Activated naive CD4-positive, alpha-beta T cell treated with anti-CD3 and anti-CD28 coated beads, Interleukin-2, amount 50 U/mL, for 24 hours (primary cell): ENCODE results near the gene SLC9A3.
A peak's percentile ranks its signal among the peaks of the same experiment; 100 is the strongest.

Experiments
- H3K27ac Mint-ChIP-seq: one replicate; pipeline ENCODE4 v1.8.0; 2021; ENCODE audit warnings: mild to moderate bottlenecking, mixed read lengths
- H3K27me3 Mint-ChIP-seq: one replicate; pipeline ENCODE4 v1.8.0; 2021; ENCODE audit warnings: mixed read lengths
- H3K36me3 Mint-ChIP-seq: one replicate; pipeline ENCODE4 v1.8.0; 2021; ENCODE audit warnings: mixed read lengths
- H3K4me1 Mint-ChIP-seq: one replicate; pipeline ENCODE4 v1.8.0; 2021; ENCODE audit warnings: mixed read lengths
- H3K4me3 Mint-ChIP-seq: one replicate; pipeline ENCODE4 v1.8.0; 2021; ENCODE audit warnings: mild to moderate bottlenecking, mixed read lengths
- H3K9me3 Mint-ChIP-seq: one replicate; pipeline ENCODE4 v1.8.0; 2021; ENCODE audit warnings: mixed read lengths

The SLC9A3 gene

GRCh38 chr5:464446-464842, 59.8 kb downstream of the SLC9A3 start:
- peak overlapping the region; percentile 79 for H3K4me3 Mint-ChIP-seq
- no peaks in the 10 kb centered on the region for H3K27me3 Mint-ChIP-seq
- peaks cover 46% of the 10 kb centered on the region for H3K4me1 Mint-ChIP-seq
- peak overlapping the region; percentile 91 for H3K27ac Mint-ChIP-seq
- peaks cover 24% of the 10 kb centered on the region for H3K36me3 Mint-ChIP-seq
- no peaks in the 10 kb centered on the region for H3K9me3 Mint-ChIP-seq

GRCh38 chr5:463952-464351, 60.3 kb downstream of the SLC9A3 start:
- Mint-ChIP-seq H3K36me3 (peaks cover 28% of the 10 kb centered on the region), H3K4me1 (peaks cover 51% of the 10 kb centered on the region), H3K4me3 (peak overlapping the region; percentile 79), H3K27me3 (no peaks in the 10 kb centered on the region), H3K9me3 (no peaks in the 10 kb centered on the region), H3K27ac (peak overlapping the region; percentile 91)

GRCh38 chr5:463301-463700, 60.9 kb downstream of the SLC9A3 start:
- no peaks in the 10 kb centered on the region for H3K9me3 Mint-ChIP-seq
- H3K4me3 Mint-ChIP-seq, result peak overlapping the region; percentile 44
- H3K36me3 Mint-ChIP-seq, result peaks cover 34% of the 10 kb centered on the region
- no peaks in the 10 kb centered on the region for H3K27me3 Mint-ChIP-seq
- H3K27ac Mint-ChIP-seq, result peak overlapping the region; percentile 46
- H3K4me1 Mint-ChIP-seq, result peaks cover 57% of the 10 kb centered on the region

GRCh38 chr5:462051-462481, 62.2 kb downstream of the SLC9A3 start:
- no peaks in the 10 kb centered on the region for H3K27me3 Mint-ChIP-seq
- H3K9me3 Mint-ChIP-seq, result no peaks in the 10 kb centered on the region
- H3K36me3 Mint-ChIP-seq, result peaks cover 37% of the 10 kb centered on the region
- H3K27ac Mint-ChIP-seq, result peak overlapping the region; percentile 88
- H3K4me3 Mint-ChIP-seq, result no peak overlapping the region
- peaks cover 61% of the 10 kb centered on the region for H3K4me1 Mint-ChIP-seq

- Mint-ChIP-seq H3K9me3 (no peaks in the 10 kb centered on the region), H3K27ac (peak overlapping the region; percentile 99), H3K36me3 (peaks cover 35% of the 10 kb centered on the region), H3K4me3 (peak overlapping the region; percentile 77), H3K4me1 (peaks cover 59% of the 10 kb centered on the region), H3K27me3 (no peaks in the 10 kb centered on the region)
Measured at GRCh38 chr5:460273-460625, 64.0 kb downstream of the SLC9A3 start.

GRCh38 chr5:459562-460272, 64.5 kb downstream of the SLC9A3 start:
- H3K27ac Mint-ChIP-seq, result peak overlapping the region; percentile 99
- H3K4me3 Mint-ChIP-seq, result peak overlapping the region; percentile 77
- no peaks in the 10 kb centered on the region for H3K9me3 Mint-ChIP-seq
- H3K27me3 Mint-ChIP-seq, result no peaks in the 10 kb centered on the region
- H3K36me3 Mint-ChIP-seq, result peaks cover 35% of the 10 kb centered on the region
- peaks cover 65% of the 10 kb centered on the region for H3K4me1 Mint-ChIP-seq

GRCh38 chr5:458547-459353, 65.5 kb downstream of the SLC9A3 start:
- peaks cover 67% of the 10 kb centered on the region for H3K4me1 Mint-ChIP-seq
- H3K4me3 Mint-ChIP-seq, result peak overlapping the region; percentile 77
- H3K36me3 Mint-ChIP-seq, result peaks cover 33% of the 10 kb centered on the region
- H3K27ac Mint-ChIP-seq, result peak overlapping the region; percentile 99
- H3K9me3 Mint-ChIP-seq, result no peaks in the 10 kb centered on the region
- no peaks in the 10 kb centered on the region for H3K27me3 Mint-ChIP-seq

GRCh38 chr5:457195-457961, 66.9 kb downstream of the SLC9A3 start:
- H3K27ac Mint-ChIP-seq, result no peak overlapping the region
- H3K4me3 Mint-ChIP-seq, result no peak overlapping the region
- peaks cover 41% of the 10 kb centered on the region for H3K36me3 Mint-ChIP-seq
- no peaks in the 10 kb centered on the region for H3K27me3 Mint-ChIP-seq
- peaks cover 5% of the 10 kb centered on the region for H3K9me3 Mint-ChIP-seq
- peaks cover 69% of the 10 kb centered on the region for H3K4me1 Mint-ChIP-seq

GRCh38 chr5:456351-457194, 67.7 kb downstream of the SLC9A3 start:
- H3K27me3 Mint-ChIP-seq, result no peaks in the 10 kb centered on the region
- no peak overlapping the region for H3K27ac Mint-ChIP-seq
- H3K36me3 Mint-ChIP-seq, result peaks cover 43% of the 10 kb centered on the region
- H3K4me1 Mint-ChIP-seq, result peaks cover 67% of the 10 kb centered on the region
- H3K9me3 Mint-ChIP-seq, result peaks cover 11% of the 10 kb centered on the region
- H3K4me3 Mint-ChIP-seq, result no peak overlapping the region

- H3K9me3 Mint-ChIP-seq, result peaks cover 14% of the 10 kb centered on the region
- peaks cover 50% of the 10 kb centered on the region for H3K36me3 Mint-ChIP-seq
- peaks cover 67% of the 10 kb centered on the region for H3K4me1 Mint-ChIP-seq
- no peak overlapping the region for H3K4me3 Mint-ChIP-seq
- no peaks in the 10 kb centered on the region for H3K27me3 Mint-ChIP-seq
- peak overlapping the region; percentile 23 for H3K27ac Mint-ChIP-seq
Measured at GRCh38 chr5:455806-456205, 68.4 kb downstream of the SLC9A3 start.

GRCh38 chr5:454936-455335, 69.3 kb downstream of the SLC9A3 start:
- no peak overlapping the region for H3K4me3 Mint-ChIP-seq
- H3K4me1 Mint-ChIP-seq, result peaks cover 66% of the 10 kb centered on the region
- peaks cover 15% of the 10 kb centered on the region for H3K9me3 Mint-ChIP-seq

GRCh38 chr5:453725-454481, 70.3 kb downstream of the SLC9A3 start:
- H3K9me3 Mint-ChIP-seq, result peaks cover 15% of the 10 kb centered on the region
- peaks cover 64% of the 10 kb centered on the region for H3K4me1 Mint-ChIP-seq
- peaks cover 53% of the 10 kb centered on the region for H3K36me3 Mint-ChIP-seq
- H3K27ac Mint-ChIP-seq, result peak overlapping the region; percentile 30
- H3K4me3 Mint-ChIP-seq, result no peak overlapping the region
- H3K27me3 Mint-ChIP-seq, result no peaks in the 10 kb centered on the region

More at GRCh38 chr5:454936-455335, 69.3 kb downstream of the SLC9A3 start:
- Mint-ChIP-seq H3K27me3 (no peaks in the 10 kb centered on the region), H3K27ac (no peak overlapping the region), H3K36me3 (peaks cover 53% of the 10 kb centered on the region)

GRCh38 chr5:452978-453710, 71.1 kb downstream of the SLC9A3 start:
- H3K27me3 Mint-ChIP-seq, result no peaks in the 10 kb centered on the region
- H3K4me3 Mint-ChIP-seq, result peak overlapping the region; percentile 35
- H3K36me3 Mint-ChIP-seq, result peaks cover 51% of the 10 kb centered on the region
- H3K4me1 Mint-ChIP-seq, result peaks cover 64% of the 10 kb centered on the region
- H3K9me3 Mint-ChIP-seq, result peaks cover 15% of the 10 kb centered on the region
- H3K27ac Mint-ChIP-seq, result peak overlapping the region; percentile 48
